ENCODE data around the gene RARS1.
"Not testable (repeated sequence)": the region's sequence is repeated elsewhere in the genome, so short reads cannot be mapped to it uniquely, and the experiment has no call there.

Gene RARS1

DNA sequence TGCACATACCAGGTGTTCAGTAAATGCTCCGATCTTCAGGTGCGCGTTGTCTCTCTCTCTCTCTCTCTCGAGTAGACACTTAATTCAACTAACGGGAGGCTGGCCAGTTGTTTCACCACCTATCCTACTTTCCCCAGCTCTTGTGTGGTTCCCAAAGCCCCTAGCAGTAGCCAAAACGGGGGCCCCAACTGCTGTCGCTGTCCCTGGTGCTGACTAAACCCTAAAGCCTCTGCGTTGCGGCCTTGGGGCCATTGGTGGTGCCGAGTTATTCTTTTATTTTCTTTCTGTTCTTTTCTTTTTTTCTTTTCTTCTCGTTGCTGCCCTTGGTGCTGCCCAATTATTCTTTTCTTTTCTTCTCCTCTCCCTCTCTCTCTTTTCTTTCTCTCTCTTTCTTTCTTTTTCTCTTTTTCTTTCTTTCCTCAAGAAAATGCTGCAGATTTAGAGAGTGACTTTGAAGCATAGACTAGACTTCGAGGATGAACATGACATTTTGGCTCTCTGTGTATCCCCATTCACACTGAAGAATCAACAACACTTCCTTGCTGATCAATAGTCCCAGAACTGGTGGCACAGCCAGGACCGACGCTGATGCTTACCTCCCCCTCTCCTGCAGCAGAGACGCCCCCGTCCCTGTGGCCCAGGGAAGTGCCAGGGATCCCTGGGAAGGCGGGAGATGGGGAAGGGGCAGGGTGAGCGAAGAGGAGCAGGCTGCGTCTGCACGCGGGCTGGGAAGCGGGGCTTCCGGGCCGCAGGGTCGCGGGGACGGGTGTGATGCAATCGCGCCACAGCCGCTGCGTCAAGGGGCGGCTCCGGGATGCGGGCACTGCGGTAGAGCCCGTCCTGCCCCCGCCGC is 42.5 kb downstream of the RARS1 start, which contains the start of gene FBLL1:
Gene FBLL1 (plus strand): TSS at position 785 of the 853 bp plus-strand sequence. CDS start 200 bp downstream, outside the sequence.
- H3K27me3 ChIP-seq (ENCODE audit: insufficient read depth, low read length): peaks cover 44% of the 10 kb centered on the region
- H3K4me1 ChIP-seq (ENCODE audit: control insufficient read depth, insufficient read depth, low read length, unreplicated experiment): no peaks in the 10 kb centered on the region
- H3K4me3 ChIP-seq (ENCODE audit: low read depth, low read length): peak within 1 kb of the TSS; percentile 59
- no peak within 1 kb of the TSS for H2AFZ ChIP-seq (ENCODE audit: low read length, unreplicated experiment)
- H3K79me2 ChIP-seq (ENCODE audit: control insufficient read depth, insufficient read depth, low read length, unreplicated experiment): no peaks in the 10 kb centered on the region
- H3K27ac ChIP-seq (ENCODE audit: low read depth, low read length): no peak within 1 kb of the TSS
- no peaks in the 10 kb centered on the region for H3K36me3 ChIP-seq (ENCODE audit: insufficient read depth, low read length)

DNA sequence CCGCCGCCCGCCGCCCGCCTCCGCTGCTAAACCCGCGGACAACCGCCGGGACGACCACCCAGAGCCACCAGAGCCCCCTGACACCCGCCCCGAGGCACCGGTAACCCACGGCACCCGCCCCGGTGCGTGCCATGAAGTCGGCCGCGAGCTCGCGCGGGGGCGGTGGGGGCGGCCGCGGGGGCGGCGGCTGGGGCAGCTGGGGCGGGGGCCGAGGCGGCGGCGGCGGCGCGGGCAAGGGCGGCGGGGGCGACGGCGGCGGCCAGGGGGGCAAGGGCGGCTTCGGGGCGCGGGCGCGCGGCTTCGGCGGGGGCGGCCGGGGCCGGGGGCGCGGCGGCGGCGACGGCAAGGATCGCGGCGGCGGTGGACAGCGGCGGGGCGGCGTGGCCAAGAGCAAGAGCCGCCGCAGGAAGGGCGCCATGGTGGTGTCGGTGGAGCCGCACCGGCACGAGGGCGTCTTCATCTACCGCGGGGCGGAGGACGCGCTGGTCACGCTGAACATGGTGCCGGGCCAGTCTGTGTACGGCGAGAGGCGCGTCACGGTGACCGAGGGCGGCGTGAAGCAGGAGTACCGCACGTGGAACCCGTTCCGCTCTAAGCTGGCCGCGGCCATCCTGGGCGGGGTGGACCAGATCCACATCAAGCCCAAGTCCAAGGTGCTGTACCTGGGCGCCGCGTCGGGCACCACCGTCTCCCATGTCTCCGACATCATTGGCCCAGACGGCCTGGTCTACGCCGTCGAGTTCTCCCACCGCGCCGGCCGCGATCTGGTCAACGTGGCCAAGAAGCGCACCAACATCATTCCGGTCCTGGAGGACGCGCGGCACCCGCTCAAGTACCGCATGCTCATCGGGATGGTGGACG is 43.3 kb downstream of the RARS1 start:
- Histone ChIP-seq H3K4me3 (ENCODE audit: low read depth, low read length) (peak overlapping the region; percentile 59; the same call in 1 of the 2 replicates), H2AFZ (ENCODE audit: low read length, unreplicated experiment) (no peak overlapping the region), H3K27me3 (ENCODE audit: insufficient read depth, low read length) (peaks cover 46% of the 10 kb centered on the region), H3K27ac (ENCODE audit: low read depth, low read length) (no peak overlapping the region), H3K4me1 (ENCODE audit: control insufficient read depth, insufficient read depth, low read length, unreplicated experiment) (no peaks in the 10 kb centered on the region), H3K36me3 (ENCODE audit: insufficient read depth, low read length) (no peaks in the 10 kb centered on the region), H3K79me2 (ENCODE audit: control insufficient read depth, insufficient read depth, low read length, unreplicated experiment) (no peaks in the 10 kb centered on the region)

GRCh38 chr5:168530621-168531150 is 44.4 kb downstream of the RARS1 start:
- Histone ChIP-seq H2AFZ (ENCODE audit: low read length, unreplicated experiment) (no peak overlapping the region), H3K36me3 (ENCODE audit: insufficient read depth, low read length) (no peaks in the 10 kb centered on the region), H3K4me3 (ENCODE audit: low read depth, low read length) (no peak overlapping the region), H3K27ac (ENCODE audit: low read depth, low read length) (no peak overlapping the region), H3K4me1 (ENCODE audit: control insufficient read depth, insufficient read depth, low read length, unreplicated experiment) (no peaks in the 10 kb centered on the region), H3K79me2 (ENCODE audit: control insufficient read depth, insufficient read depth, low read length, unreplicated experiment) (no peaks in the 10 kb centered on the region), H3K27me3 (ENCODE audit: insufficient read depth, low read length) (peaks cover 51% of the 10 kb centered on the region)

- no peak overlapping the region for H2AFZ ChIP-seq (ENCODE audit: low read length, unreplicated experiment)
- H3K36me3 ChIP-seq (ENCODE audit: insufficient read depth, low read length): no peaks in the 10 kb centered on the region
- H3K4me3 ChIP-seq (ENCODE audit: low read depth, low read length): no peak overlapping the region
- no peaks in the 10 kb centered on the region for H3K4me1 ChIP-seq (ENCODE audit: control insufficient read depth, insufficient read depth, low read length, unreplicated experiment)
- no peak overlapping the region for H3K27ac ChIP-seq (ENCODE audit: low read depth, low read length)
- peaks cover 51% of the 10 kb centered on the region for H3K27me3 ChIP-seq (ENCODE audit: insufficient read depth, low read length)
- H3K79me2 ChIP-seq (ENCODE audit: control insufficient read depth, insufficient read depth, low read length, unreplicated experiment): no peaks in the 10 kb centered on the region
These were observed 44.9 kb downstream of the RARS1 start for GRCh38 chr5:168531191-168531590.

GRCh38 chr5:168531987-168532864 is 46.0 kb downstream of the RARS1 start:
- no peaks in the 10 kb centered on the region for H3K36me3 ChIP-seq (ENCODE audit: insufficient read depth, low read length)
- no peaks in the 10 kb centered on the region for H3K79me2 ChIP-seq (ENCODE audit: control insufficient read depth, insufficient read depth, low read length, unreplicated experiment)
- H2AFZ ChIP-seq (ENCODE audit: low read length, unreplicated experiment): no peak overlapping the region
- no peak overlapping the region for H3K27ac ChIP-seq (ENCODE audit: low read depth, low read length)
- H3K27me3 ChIP-seq (ENCODE audit: insufficient read depth, low read length): peaks cover 51% of the 10 kb centered on the region
- H3K4me1 ChIP-seq (ENCODE audit: control insufficient read depth, insufficient read depth, low read length, unreplicated experiment): no peaks in the 10 kb centered on the region
- H3K4me3 ChIP-seq (ENCODE audit: low read depth, low read length): no peak overlapping the region

DNA sequence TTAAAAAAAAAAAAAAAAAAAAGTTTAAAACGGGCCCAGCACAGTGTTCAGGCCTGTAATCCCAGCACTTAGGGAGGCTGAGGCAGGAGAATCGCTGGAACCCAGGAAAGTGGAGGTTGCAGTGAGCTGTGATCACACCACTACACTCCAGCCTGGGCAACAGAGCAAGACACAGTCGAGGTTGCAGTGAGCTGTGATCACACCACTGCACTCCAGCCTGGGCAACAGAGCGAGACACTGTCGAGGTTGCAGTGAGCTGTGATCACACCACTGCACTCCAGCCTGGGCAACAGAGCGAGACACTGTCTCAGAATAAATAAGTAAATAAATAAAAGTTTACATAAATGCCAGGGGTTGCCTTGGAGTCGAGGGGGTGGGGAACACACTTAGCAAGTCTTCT is 48.1 kb downstream of the RARS1 start:
- not testable (repeated sequence) for H3K27ac ChIP-seq (ENCODE audit: low read depth, low read length); H3K79me2 ChIP-seq (ENCODE audit: control insufficient read depth, insufficient read depth, low read length, unreplicated experiment); H3K36me3 ChIP-seq (ENCODE audit: insufficient read depth, low read length); H3K4me1 ChIP-seq (ENCODE audit: control insufficient read depth, insufficient read depth, low read length, unreplicated experiment); H2AFZ ChIP-seq (ENCODE audit: low read length, unreplicated experiment); H3K4me3 ChIP-seq (ENCODE audit: low read depth, low read length)
- H3K27me3 ChIP-seq (ENCODE audit: insufficient read depth, low read length): peaks cover 48% of the 10 kb centered on the region

- Histone ChIP-seq H2AFZ (ENCODE audit: low read length, unreplicated experiment) (no peak overlapping the region), H3K79me2 (ENCODE audit: control insufficient read depth, insufficient read depth, low read length, unreplicated experiment) (no peaks in the 10 kb centered on the region), H3K27ac (ENCODE audit: low read depth, low read length) (no peak overlapping the region), H3K36me3 (ENCODE audit: insufficient read depth, low read length) (no peaks in the 10 kb centered on the region), H3K27me3 (ENCODE audit: insufficient read depth, low read length) (peaks cover 27% of the 10 kb centered on the region), H3K4me3 (ENCODE audit: low read depth, low read length) (no peak overlapping the region), H3K4me1 (ENCODE audit: control insufficient read depth, insufficient read depth, low read length, unreplicated experiment) (no peaks in the 10 kb centered on the region)
These were observed 50.9 kb downstream of the RARS1 start for GRCh38 chr5:168537176-168537575.

GRCh38 chr5:168549554-168549953 is 63.3 kb downstream of the RARS1 start:
- Histone ChIP-seq H3K27me3 (ENCODE audit: insufficient read depth, low read length) (no peaks in the 10 kb centered on the region), H3K79me2 (ENCODE audit: control insufficient read depth, insufficient read depth, low read length, unreplicated experiment) (peaks cover 8% of the 10 kb centered on the region), H3K27ac (ENCODE audit: low read depth, low read length) (no peak overlapping the region), H3K36me3 (ENCODE audit: insufficient read depth, low read length) (peaks cover 13% of the 10 kb centered on the region; the same call in 1 of the 2 replicates), H3K4me1 (ENCODE audit: control insufficient read depth, insufficient read depth, low read length, unreplicated experiment) (peaks cover 21% of the 10 kb centered on the region), H2AFZ (ENCODE audit: low read length, unreplicated experiment) (no peak overlapping the region), H3K4me3 (ENCODE audit: low read depth, low read length) (no peak overlapping the region)

GRCh38 chr5:168550656-168551055 is 64.4 kb downstream of the RARS1 start:
- Histone ChIP-seq H3K4me1 (ENCODE audit: control insufficient read depth, insufficient read depth, low read length, unreplicated experiment) (peaks cover 21% of the 10 kb centered on the region), H3K4me3 (ENCODE audit: low read depth, low read length) (no peak overlapping the region), H3K27me3 (ENCODE audit: insufficient read depth, low read length) (no peaks in the 10 kb centered on the region), H3K36me3 (ENCODE audit: insufficient read depth, low read length) (peaks cover 15% of the 10 kb centered on the region; the same call in 1 of the 2 replicates), H3K79me2 (ENCODE audit: control insufficient read depth, insufficient read depth, low read length, unreplicated experiment) (peaks cover 8% of the 10 kb centered on the region), H2AFZ (ENCODE audit: low read length, unreplicated experiment) (no peak overlapping the region), H3K27ac (ENCODE audit: low read depth, low read length) (0 out of 2 replicates have a peak overlapping the region, but pooled peaks have one; percentile 8)

GRCh38 chr5:168552146-168552545 is 65.9 kb downstream of the RARS1 start:
- H3K4me3 ChIP-seq (ENCODE audit: low read depth, low read length): no peak overlapping the region
- H3K4me1 ChIP-seq (ENCODE audit: control insufficient read depth, insufficient read depth, low read length, unreplicated experiment): peaks cover 21% of the 10 kb centered on the region
- no peaks in the 10 kb centered on the region for H3K27me3 ChIP-seq (ENCODE audit: insufficient read depth, low read length)
- H2AFZ ChIP-seq (ENCODE audit: low read length, unreplicated experiment): no peak overlapping the region
- H3K36me3 ChIP-seq (ENCODE audit: insufficient read depth, low read length): peaks cover 19% of the 10 kb centered on the region
- peak overlapping the region; percentile 40; the same call in 1 of the 2 replicates for H3K27ac ChIP-seq (ENCODE audit: low read depth, low read length)
- peaks cover 8% of the 10 kb centered on the region for H3K79me2 ChIP-seq (ENCODE audit: control insufficient read depth, insufficient read depth, low read length, unreplicated experiment)

Data from ACC112 (cell line).